Fibroblast of peridontal ligament (primary cell): ENCODE data around the gene CNTN2.

Experiments
- DNase-seq: peaks from one replicate; pipeline ENCODE4 v3.0.0-alpha.2; 2010; ENCODE audit errors: extremely low read depth

Gene CNTN2

DNA sequence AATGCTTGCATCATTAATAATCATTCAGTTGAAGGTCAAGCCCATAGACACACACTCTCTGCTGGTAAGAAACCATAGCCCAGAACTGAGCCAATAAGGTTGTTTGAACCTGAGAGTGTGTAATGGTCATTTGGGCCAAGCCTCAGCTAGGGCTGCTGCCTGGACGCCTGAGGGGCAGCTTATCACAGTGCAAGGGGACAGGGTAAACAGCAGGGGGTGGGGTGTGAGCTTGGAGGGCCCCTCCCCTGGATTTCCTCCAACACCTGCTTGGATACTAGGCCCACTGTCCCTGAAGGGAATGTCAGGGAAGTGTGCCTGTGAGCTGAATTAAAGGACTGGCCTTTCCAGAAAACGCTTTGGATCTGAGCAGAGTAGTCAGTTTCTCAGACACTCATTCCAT, 24.6 kb upstream of the CNTN2 start:
- DNase-seq = no peak

DNA sequence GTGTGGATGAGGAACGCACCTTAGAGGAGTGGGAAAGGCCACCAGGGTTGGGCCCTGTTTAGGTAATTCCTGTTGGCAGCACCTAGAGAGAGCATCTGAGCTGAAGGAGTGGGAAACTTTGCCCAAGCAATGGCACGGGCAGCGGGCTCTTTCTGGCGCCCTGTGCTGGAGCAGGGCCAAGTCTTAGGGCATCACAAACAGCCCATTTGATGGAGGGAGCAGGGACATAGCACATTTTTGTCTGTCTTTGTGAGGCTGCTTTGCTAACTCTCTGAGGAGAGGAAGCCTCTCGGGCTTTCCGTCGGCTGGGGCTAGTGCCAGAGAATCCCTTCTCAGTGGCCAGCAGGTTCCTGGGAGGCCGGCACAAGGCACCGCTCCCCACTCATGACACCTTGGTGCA, 22.5 kb upstream of the CNTN2 start:
- no peak for DNase-seq

DNA sequence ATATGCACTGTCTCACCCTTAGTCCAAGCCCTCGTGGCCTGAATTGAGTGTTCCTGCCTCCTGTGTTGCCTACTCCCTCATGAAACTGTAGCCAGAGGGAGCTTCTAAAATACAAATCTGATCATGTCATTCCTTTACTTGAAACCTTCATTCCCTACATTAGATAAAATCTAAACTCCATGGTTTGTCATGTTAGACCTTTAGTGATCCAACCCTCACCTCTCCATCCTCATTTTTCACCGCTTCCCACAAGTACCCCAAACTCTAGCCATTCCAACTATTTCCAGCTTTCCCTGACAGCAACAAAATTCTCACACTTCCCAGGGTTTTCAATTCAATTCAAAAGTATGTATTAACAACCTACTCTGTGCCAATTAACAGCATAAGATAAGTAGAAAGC, 18.3 kb upstream of the CNTN2 start:
- no peak for DNase-seq

- DNase-seq = no peak
Observed at GRCh38 chr1:205025239-205025638, 17.8 kb upstream of the CNTN2 start.

DNA sequence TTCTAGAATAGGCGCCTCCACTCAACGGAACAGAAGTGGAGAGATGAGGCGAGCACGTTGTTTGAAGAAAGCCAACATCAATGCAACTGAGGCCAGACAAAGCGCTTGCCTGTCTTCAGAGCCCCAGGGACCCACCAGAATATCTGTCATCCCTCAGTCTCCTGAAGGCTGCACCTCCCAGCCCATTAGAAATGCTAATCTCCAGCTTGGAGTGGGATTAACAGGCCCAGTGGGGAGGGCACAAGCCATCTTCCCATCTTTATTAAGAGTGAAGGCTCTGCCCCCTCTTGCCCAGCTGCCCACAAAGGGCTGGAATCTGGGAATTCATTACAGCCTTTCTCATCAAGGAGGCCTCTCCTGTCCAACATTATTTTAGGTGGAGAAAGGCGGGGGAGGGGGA, 16.8 kb upstream of the CNTN2 start:
- no peak for DNase-seq

DNA sequence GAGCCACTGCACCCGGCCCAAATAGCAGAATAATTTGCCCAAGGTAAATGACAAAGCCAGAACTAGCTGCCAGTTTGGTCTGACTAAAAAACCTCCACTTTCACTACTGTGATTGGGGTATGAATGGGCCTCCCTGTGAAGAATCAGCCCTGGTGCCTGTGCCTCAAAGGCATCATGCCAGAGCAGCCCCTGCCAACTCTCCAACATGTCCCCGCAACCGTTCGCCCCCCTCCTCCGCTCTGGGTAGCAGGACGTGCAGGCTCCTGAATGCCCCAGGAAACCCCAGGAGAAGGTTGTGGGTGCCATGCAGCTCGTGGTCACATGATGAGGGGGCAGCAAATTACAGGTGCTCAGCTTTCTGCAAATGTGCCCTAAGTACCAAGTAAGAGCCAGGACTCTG, 14.6 kb upstream of the CNTN2 start:
- no peak for DNase-seq

DNA sequence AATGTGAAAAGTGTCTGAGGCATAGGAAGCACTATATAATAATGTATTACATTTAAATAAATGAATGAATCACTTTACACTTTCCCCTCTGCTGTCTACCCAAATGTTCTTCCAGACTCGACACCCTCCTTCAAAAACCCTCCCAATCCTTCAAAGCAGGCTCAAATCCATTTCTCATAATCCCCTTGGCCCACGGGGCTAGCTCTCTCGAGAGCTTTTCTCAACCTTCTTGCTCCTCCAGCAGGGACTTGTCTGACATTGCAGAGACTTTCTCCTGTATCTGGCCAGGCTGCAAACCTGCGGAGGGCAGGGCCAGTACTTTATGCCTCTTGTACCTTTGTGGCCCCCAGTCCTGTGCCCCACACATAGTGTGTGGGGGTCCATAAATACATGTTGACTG, 14.1 kb upstream of the CNTN2 start:
- no peak for DNase-seq

DNA sequence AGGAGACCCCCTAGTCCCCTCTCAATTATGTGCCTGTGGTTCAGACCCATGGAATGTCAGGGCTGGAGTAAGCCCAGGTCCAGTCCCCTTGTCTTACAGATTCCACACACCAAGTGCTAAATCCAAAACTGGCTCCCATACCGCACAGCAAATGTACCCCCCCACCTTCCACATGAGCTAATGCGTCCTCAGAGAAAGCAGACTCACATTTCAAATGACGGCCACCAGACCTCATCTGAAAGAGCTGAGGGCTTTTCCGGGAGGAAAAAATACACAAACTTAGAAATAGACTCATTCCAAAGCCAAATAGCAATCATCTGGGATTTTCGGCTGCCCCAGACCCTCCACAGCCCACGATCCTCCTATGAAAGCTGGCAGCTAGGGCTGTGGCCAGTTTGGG, 12.8 kb upstream of the CNTN2 start:
- DNase-seq = no peak

- no peak for DNase-seq
Observed at GRCh38 chr1:205030896-205031295, 12.1 kb upstream of the CNTN2 start.

DNA sequence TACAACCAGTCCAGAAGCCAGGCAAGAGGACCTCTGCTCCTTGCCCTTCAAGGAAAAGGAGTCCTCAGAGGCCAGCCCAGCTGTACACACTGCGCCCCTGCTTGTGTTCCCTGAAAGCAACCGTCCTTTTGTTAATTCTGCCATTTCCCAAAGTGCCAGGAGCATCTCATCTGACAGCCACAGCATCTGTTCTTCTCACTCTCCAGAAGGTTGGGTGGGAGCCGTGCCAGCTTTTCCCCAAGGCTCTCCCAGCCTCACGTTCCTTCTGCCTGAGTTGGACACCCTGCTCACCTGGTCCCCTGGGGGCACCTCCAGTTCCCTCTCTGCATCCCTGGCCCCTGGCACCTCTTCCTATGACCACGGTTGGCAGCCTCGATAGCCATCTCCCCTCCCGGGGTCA, 10.5 kb upstream of the CNTN2 start:
- DNase-seq = no peak

DNA sequence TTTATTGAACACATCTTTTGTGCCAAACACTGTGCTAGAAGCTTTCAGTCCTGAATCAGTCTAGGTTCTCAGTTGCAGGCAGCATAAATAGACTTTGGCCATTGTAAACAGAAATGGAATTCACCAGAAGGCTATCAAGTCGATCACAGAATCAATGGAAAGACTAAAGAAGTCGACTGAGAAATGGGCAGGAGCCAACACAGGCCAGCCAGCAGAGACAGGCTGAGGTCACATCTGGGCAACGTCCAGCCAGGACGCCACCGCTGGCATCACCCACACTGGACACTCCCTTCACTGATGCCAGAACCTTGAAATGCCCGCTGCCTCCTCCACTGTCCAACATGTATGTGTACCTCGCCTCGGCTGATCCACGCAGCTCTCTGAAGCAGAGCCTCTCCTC, 5.5 kb upstream of the CNTN2 start:
- DNase-seq = no peak

GRCh38 chr1:205038132-205038786, 4.8 kb upstream of the CNTN2 start:
- no peak for DNase-seq

DNA sequence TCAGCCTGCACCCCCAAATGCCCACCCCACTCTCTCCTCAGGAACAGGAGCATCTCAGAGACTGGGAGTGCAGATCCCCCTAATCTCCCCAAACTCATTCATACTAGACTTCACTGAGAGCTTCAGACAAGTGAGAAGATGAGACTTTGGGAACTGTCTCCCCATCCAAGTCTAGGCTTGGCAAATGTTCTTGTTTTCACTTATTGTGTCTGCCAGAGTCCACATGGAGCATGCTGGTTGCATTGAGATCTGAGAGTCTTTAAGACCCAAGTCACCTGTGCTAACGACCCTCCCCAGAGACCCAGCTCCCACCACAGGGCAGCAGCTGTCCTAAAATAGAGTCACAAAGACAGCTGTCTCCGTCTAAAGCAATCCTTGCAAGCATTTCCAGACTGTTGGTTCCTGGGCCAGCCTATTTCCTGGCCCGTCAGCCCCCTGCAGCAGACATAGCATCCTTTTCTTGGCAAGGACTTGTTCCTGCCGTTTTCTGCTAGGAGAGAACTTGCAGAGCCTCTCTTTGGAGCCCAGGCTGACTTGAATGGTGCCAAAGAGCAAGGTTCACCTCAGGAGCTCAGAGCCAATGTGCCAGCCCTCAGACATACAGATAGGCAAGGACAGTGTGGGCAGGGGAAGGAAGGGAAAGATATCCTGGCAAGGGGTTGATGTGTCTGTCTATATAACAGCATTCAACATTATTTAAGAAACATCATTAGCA, 1.9 kb upstream of the CNTN2 start:
- DNase-seq = no peak

DNA sequence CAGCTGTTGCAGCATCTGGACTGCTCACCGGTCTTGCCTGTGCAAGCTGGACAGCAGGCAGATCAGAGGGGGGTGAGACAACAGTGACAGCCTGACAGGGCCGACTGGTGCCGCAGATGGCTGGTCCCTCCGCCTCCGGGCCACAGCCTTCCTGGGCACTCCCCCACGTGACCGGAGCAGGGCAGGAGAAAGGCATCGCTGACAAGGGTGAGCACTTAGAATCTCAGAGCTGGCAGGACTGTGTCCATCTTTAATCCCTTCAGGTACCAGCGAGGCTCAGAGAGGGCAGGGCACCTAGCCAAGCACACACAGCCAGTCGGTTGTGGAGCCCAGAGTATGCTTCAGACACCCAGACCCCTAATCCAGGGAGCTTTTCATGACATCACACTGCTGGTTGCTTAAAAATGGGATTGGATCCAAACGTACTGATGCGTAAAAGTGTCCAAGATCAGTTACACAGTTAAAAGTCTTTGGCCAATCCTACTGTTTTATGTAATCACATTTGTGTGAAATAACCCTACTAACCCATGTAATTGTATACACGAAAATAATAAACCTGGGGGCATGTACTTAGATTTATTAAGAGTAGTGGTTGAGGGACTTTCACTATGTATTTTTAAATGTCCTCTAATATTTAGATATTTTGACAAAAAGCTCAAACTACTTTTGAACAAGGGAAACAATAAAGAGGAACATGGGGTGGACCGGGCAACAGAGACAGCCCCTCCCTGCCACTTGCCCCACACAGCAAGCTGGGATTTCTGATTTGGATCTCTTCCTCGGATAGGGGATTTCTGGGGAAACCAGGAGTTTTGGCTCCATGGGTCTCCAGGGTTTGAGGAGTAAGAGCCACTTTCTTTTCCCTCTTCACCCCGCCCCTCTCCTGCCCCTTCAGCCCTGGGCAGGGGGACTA, 758 bp upstream of the CNTN2 start:
- no peak for DNase-seq

- no peak for DNase-seq
Observed at GRCh38 chr1:205043866-205044265, 854 bp downstream of the CNTN2 start.

- DNase-seq = no peak
Observed at GRCh38 chr1:205044741-205045140, 1.7 kb downstream of the CNTN2 start.

- no peak for DNase-seq
Observed at GRCh38 chr1:205045146-205045545, 2.1 kb downstream of the CNTN2 start.

- DNase-seq = no peak
Observed at GRCh38 chr1:205046870-205047269, 3.9 kb downstream of the CNTN2 start.

GRCh38 chr1:205047764-205048231, 4.8 kb downstream of the CNTN2 start:
- DNase-seq = no peak

DNA sequence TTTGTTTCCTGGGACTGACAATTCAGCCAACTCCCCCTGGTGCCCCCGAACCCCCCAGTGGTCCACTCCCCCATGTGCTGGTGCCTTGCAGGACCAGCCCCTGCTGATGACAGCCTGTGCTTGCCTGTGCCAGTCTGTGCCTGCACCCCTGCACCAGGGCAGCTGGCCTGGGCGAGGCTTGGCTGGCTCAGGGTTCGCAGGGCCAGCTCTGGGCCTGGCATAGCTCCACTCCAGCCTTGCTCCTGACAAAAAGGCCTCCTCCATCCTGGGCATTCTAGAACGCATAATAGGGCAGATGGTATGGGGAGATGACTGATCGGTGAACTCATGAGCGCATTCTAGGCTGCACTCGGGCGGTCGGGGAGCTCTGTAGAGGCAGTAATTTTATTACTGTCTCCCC, 5.4 kb downstream of the CNTN2 start:
- DNase-seq = no peak

- no peak for DNase-seq
Observed at GRCh38 chr1:205049479-205049878, 6.5 kb downstream of the CNTN2 start.

DNA sequence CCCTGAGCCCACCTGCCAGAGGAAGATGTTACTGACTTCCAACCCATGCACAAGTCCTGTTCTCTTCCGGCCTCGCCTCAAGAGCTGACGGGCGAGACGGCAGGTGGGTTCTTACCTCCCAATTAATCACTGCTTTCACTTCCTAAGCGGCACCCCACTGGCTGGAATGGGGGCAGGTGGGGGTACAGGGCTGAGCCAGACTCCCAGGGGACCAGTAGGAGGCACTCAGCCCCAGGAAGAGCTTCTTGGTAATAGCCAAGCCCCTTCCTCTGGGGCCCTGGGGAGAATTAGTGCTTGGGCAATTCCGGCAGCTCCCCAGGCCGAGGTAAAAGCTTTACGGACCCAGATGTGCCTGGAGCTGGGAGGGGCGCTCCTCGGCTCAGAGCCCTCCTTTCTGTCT, 9.7 kb downstream of the CNTN2 start:
- no peak for DNase-seq

- no peak for DNase-seq
Observed at GRCh38 chr1:205053296-205053695, 10.3 kb downstream of the CNTN2 start.
